Astrocyte of the cerebellum (primary cell): ENCODE results near the gene ANGEL1.

ENCODE experiments used
- DNase-seq: peaks from one replicate; pipeline ENCODE4 v3.0.0-alpha.2; 2011; ENCODE audit warnings: low read depth
- H3K4me3 ChIP-seq: 2 replicates; pipeline ENCODE4 v1.5.1; 2011; ENCODE audit warnings: mild to moderate bottlenecking, low read depth, low read length, moderate library complexity
- CTCF ChIP-seq: IDR thresholded peaks from 2 replicates; pipeline ENCODE4 v1.5.1; 2012; ENCODE audit warnings: low read length, low read depth, moderate library complexity, mild to moderate bottlenecking; ENCODE audit errors: missing control alignments
- in situ Hi-C: cut with HindIII; loops from 2 replicates; pipeline ENCODE4 v1.10.0; 2017; ENCODE audit warnings: low sequenced_read_pairs

Gene ANGEL1

GRCh38 chr14:76812422-76813383, at the start of gene ANGEL1:
TSS of gene ANGEL1 (minus strand) at chr14:76812882. CDS start at chr14:76812827, 55 bp downstream.
- peak within 1 kb of the TSS; percentile 87 for H3K4me3 ChIP-seq
- no peak for TF ChIP-seq CTCF
- peak; percentile 72 for DNase-seq
- in situ Hi-C loops, result no loop called here

- no peak for DNase-seq
- in situ Hi-C loops, result no loop called here
- no peak for TF ChIP-seq CTCF
- H3K4me3 ChIP-seq, result no peak overlapping the region
Measured at GRCh38 chr14:76861574-76862255, 49.0 kb upstream of the ANGEL1 start.

DNA sequence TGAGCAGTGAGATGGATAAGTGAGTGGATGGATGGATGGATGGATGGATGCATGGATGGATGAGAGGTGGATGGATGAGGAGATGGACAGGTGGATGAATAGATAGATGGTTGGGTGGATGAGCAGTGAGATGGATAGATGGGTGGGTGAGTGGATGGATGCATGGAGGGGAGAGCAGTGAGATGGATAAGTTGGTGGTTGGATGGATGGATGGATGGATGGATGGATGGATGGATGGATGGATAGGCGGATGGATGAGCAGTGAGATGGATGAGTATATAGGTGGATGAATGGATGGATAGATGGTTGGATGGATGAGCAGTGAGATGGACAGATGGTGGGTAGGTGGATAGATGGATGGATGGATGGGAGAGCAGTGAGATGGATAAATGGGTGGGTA, 44.1 kb upstream of the ANGEL1 start:
- DNase-seq, result no peak
- no peak overlapping the region for H3K4me3 ChIP-seq
- no peak for TF ChIP-seq CTCF
- in situ Hi-C loops, result no loop called here

DNA sequence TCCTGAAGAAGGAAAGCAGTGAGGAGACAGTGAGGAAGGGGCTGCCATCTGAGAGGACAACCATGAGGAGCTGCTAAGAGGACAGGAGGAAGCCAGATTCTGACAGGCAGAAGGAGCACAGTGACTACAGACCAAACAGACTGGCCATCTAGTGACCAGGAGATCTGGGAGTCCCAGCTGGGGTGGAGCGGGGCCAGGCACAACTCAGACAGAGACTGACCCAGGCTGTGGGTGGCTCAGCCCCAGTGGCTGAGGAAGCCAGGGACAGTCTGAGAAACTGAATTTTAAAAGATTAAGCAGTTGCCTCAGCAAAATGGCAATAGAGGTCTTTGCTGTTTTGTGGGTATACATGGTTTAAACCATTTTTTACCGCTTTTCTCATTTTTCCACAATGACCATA, 42.4 kb upstream of the ANGEL1 start:
- no peak overlapping the region for H3K4me3 ChIP-seq
- in situ Hi-C loops, result no loop called here
- no peak for TF ChIP-seq CTCF
- no peak for DNase-seq

DNA sequence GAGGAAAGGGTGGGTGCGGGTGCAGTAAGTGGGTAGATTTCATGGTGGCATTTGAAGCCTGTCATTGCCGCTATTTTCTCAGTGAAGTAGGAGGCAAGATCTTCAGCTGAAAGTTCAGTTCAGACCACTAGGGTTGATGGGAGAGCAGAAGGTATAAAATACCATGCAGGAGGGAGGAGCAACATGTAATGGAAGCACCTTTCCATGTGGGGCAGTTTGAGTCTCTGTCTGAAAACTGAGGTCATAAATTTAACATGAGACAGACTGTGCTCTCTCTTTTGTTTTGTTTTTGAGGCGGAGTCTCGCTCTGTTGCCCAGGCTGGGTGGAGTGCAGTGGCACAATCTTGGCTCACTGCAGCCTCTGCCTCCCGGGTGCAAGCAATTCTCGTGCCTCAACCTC, 36.2 kb upstream of the ANGEL1 start:
- no peak for TF ChIP-seq CTCF
- DNase-seq, result no peak
- in situ Hi-C loops, result no loop called here
- H3K4me3 ChIP-seq, result no peak overlapping the region

GRCh38 chr14:76846331-76847047, 33.8 kb upstream of the ANGEL1 start:
- no peak overlapping the region for H3K4me3 ChIP-seq
- in situ Hi-C loops, result no loop called here
- no peak for DNase-seq
- TF ChIP-seq CTCF, result no peak
